Dermis blood vessel endothelial cell (primary cell): ENCODE results near the gene OXCT2. TPM values are rescaled to one million over a fixed set of nuclear protein-coding genes. Genes with fewer than 3 reads are reported as not detected.

ENCODE experiments used
- DNase-seq: peaks from one replicate; pipeline ENCODE4 v3.0.0; 2010
- total RNA-seq: library from RNA; depleted of rRNA; stranded (reverse); fragments of >200 nt; gene quantifications from 2 replicates; pipeline ENCODE4 v1.2.3, GENCODE V29; 2014

The OXCT2 gene
- total RNA-seq, 1 donor from 2014 or later = 2.9 TPM

DNA sequence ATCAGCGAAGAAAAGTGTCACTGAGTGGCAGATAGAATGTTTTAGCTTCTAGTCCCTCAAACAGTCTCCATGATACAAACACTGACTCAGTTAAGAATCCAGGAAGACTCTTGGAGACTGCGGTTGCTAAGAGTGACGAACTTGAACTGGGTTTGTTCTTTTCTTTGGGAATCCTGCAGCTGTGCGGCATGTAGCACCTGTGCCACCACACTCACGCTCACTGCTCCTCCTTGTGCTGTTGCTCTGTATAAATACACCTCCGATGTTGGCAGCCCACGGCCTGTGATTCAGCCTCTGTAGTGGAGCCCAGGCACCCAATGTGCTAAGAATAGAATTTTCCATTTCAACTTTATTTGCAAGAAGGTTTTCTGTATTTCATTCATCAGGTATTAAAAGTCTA lies 38.0 kb downstream of the OXCT2 start:
- DNase-seq = no peak

DNA sequence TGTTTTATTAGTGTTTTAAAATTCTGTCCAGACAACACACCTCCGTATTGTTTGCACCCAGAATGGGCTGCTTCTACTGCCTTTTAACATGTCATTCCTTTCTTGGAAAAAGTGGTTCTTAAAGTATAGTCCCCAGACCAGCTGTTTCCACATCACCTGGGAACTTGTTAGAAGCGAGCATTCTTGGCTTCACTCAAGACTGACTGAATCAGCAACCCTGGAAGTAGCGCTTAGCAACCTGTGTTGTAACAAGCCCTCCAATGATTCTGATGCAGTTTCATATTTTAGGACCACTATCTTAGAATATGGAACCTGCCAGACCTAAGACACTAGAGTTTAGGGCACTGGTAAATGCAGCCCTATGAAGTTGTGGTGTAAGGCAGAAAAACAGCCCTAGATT lies 38.4 kb downstream of the OXCT2 start:
- no peak for DNase-seq

GRCh38 chr1:39729842-39730241 lies 41.3 kb downstream of the OXCT2 start:
- DNase-seq = no peak

DNA sequence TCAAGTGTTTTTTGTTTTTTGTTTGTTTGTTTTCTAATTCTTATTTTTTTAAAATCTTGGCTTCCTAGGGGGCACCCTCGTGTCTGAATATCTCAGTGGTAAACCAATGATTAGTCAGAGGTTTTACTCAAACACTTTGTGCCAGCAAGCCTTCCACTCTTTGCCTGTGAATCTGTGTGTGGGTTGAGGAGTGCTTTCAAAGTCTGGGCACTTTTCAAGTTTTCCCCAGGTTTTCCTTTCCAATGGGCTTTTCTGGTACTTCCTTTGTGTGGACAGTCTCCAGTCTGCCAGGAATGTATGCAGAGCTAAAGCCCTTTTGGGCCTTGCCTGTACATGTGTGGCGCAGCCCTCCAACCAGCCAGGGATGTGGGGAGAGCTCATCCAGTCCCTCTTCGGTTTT lies 42.1 kb downstream of the OXCT2 start:
- no peak for DNase-seq

DNA sequence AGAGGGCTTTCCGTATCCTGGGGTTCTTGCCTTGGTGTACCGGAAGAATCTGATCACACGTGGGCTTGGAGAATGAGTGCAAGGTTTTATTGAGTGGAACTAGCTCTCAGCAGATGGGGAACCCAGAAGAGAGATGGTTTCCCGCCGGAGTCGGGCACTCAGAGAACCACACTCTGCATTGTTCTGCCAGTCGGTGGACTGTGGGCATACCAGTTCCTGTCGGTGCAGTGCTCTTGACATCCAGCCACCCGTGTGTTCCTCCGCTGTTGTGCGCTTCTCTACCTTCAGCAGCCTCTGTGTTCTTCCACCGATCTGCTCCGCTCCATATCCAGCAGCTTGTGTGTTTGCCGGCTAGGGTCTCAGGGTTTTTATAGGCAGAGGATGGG lies 43.2 kb downstream of the OXCT2 start:
- DNase-seq = no peak

DNA sequence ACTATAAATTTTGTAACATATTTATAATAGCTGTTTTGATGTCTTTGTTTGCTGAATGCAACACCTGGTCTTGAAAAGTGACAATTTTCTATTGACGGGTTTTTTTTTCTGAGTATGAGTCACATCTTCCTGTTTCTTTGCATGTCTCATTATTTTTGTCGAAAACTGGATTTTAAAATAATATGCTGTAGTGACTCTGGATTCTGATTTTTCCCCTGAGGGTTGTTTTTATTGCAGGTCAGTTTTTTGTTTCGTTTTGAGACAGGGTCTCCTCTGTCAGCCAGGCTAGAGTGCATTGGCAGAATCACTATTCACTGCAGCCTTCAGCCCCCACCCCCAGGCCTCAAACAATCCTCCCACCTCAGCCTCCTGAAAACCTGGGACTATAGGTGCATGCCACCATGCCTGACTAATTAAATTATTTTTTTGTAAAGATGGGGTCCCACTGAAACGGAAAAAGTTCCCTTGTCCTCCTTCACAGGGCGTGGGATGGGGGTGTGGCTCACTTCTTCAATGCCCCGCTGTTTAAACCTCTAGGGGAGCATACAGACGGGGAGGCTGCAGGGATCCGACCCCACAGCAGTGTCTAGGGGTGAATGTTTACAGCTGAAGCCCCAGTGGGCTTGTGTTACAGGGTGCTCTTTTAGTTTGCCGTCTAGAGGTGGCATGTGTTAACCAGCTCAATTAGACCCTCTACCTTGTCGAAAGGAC lies 43.8 kb downstream of the OXCT2 start:
- peak; percentile 26 for DNase-seq

DNA sequence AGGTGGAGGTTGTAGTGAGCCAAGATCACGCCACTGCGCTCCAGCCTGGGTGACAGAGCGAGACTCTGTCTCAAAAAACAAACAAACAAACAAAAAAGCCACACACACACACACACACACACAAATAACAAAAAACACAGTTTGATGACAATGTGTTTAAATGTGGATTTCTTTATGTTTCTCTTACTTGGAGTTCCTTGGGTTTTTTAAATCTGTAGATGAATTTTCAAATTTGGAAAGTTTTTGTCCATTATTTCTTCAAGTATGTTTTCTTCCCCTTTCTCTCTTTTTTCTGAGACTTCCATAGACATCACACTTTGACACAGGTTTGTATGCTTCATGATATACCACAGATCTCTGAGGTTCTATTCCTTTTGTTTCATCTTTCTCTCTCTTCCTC lies 44.5 kb downstream of the OXCT2 start:
- no peak for DNase-seq

- peak; percentile 5 for DNase-seq
Measured at GRCh38 chr1:39722495-39722894, 48.7 kb downstream of the OXCT2 start.

GRCh38 chr1:39721664-39722063 lies 49.5 kb downstream of the OXCT2 start:
- DNase-seq = no peak

- DNase-seq = peak; percentile 78
Measured at GRCh38 chr1:39720094-39720999, 50.8 kb downstream of the OXCT2 start.

Other genes with a start within 250 kb of the OXCT2 start
- 152 and 323 TPM in 2 replicates for gene PABPC4, start 194.6 kb downstream of the OXCT2 start, total RNA-seq
- gene HEYL, start 131.7 kb downstream of the OXCT2 start, total RNA-seq = under 0.01 and 0.14 TPM in 2 replicates
- gene NT5C1A, start 99.2 kb downstream of the OXCT2 start, total RNA-seq = not detected in 2 replicates
- under 0.01 TPM in 1 of 2 replicates, not detected in the other for gene HPCAL4, start 79.9 kb downstream of the OXCT2 start, total RNA-seq
- 37.4 and 41.7 TPM in 2 replicates for gene PPIE, start 32.5 kb downstream of the OXCT2 start, total RNA-seq
- gene BMP8B, start 17.5 kb upstream of the OXCT2 start, total RNA-seq = 0.17 and 0.47 TPM in 2 replicates
- 17.3 and 19.4 TPM in 2 replicates for gene TRIT1, start 112.2 kb upstream of the OXCT2 start, total RNA-seq
- 0.17 and 0.28 TPM in 2 replicates for gene MYCL, start 130.6 kb upstream of the OXCT2 start, total RNA-seq
- gene MFSD2A, start 183.8 kb upstream of the OXCT2 start, total RNA-seq = 0.42 TPM in 1 of 2 replicates, not detected in the other